ENCODE results near the gene WDR7.

The WDR7 gene

GRCh38 chr18:57080479-57080878 is 429.3 kb downstream of the WDR7 start:
- Histone ChIP-seq H3K4me3 (no peak overlapping the region), H3K27ac (no peak overlapping the region), H3K4me1 (peaks cover 27 to 40% (median 34%) of the 10 kb centered on the region in 10 experiments), H3K36me3 (no peaks in the 10 kb centered on the region), H3K9ac (no peak overlapping the region), H3K9me3 (replicated peaks in 1 of 11) (peaks cover 13 to 32% (median 19%) of the 10 kb centered on the region in 11 experiments), H4K20me1 (peaks cover 0 to 45% (median 34%) of the 10 kb centered on the region in 11 experiments; a peak in 15 of 22 replicates), H3K27me3 (peaks cover 82 to 99% (median 95%) of the 10 kb centered on the region in 11 experiments), H3K4me2 (no peak overlapping the region)
- no peak for TF ChIP-seq Cebpa-rat (IDR thresholded peaks at IDR 0.05)

DNA sequence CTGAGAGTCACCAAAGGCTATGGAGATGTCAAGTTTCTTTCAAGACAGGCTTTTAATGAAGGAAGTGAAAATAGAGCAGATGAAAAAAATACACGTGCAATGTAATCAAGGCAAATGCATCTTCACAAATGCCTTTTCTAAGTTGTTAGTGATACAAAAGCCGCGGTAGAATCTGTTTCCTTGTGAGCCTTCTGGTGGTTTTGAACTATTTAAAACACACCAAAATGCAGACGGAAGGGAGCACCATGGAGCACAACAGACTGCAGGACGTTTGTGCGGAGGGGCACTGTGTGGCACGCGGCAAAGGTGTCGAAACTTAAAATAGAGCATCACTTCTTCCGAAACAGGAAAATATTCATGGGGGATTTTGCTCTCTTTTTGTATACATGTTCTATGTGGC is 430.7 kb downstream of the WDR7 start:
- Histone ChIP-seq H3K27me3 (peaks cover 78 to 99% (median 95%) of the 10 kb centered on the region in 11 experiments), H3K4me1 (peaks cover 29 to 40% (median 31%) of the 10 kb centered on the region in 10 experiments), H3K36me3 (no peaks in the 10 kb centered on the region), H3K27ac (no peak overlapping the region), H3K4me3 (no peak overlapping the region), H4K20me1 (peaks cover 0 to 32% (median 22%) of the 10 kb centered on the region in 11 experiments; a peak in 15 of 22 replicates), H3K9ac (no peak overlapping the region), H3K4me2 (no peak overlapping the region), H3K9me3 (replicated peaks in 1 of 11) (peaks cover 13 to 32% (median 19%) of the 10 kb centered on the region in 11 experiments)
- no peak for TF ChIP-seq Cebpa-rat (IDR thresholded peaks at IDR 0.05)

DNA sequence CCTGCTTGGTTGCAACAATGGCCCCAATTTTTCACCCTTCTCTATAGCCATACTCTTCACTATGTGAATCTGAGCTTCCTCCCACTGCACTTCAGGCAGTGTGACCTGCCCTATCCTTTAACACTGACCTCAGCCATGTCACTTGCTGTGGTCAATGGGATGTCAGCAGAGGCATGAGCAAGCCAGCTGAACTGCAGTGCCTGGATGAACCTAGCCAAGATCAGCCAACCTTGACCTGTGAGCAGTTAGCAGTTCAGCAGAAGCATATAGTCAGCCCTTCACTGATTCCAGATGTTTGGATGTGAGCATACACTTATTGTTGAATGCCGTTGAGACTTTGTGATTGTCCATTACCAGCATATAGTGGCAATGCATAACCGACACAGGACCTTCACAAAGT is 432.3 kb downstream of the WDR7 start:
- Histone ChIP-seq H3K4me2 (no peak overlapping the region; a peak in 1 of 22 replicates), H3K27ac (no peak overlapping the region), H3K4me3 (no peak overlapping the region), H3K27me3 (peaks cover 77 to 97% (median 95%) of the 10 kb centered on the region in 11 experiments), H3K9me3 (replicated peaks in 1 of 11) (peaks cover 13 to 32% (median 19%) of the 10 kb centered on the region in 11 experiments), H3K9ac (no peak overlapping the region), H3K4me1 (peaks cover 18 to 34% (median 20%) of the 10 kb centered on the region in 10 experiments), H3K36me3 (no peaks in the 10 kb centered on the region), H4K20me1 (peaks cover 0 to 16% (median 6%) of the 10 kb centered on the region in 11 experiments; a peak in 11 of 22 replicates)
- TF ChIP-seq Cebpa-rat (IDR thresholded peaks at IDR 0.05), result no peak

GRCh38 chr18:57084331-57085271 is 433.4 kb downstream of the WDR7 start:
- no peak overlapping the region for H3K4me3 ChIP-seq
- H3K27ac ChIP-seq, result peak overlapping the region in 4 of 11 experiments; percentile 10 to 52 (median 34); a peak in 5 of 22 replicates

DNA sequence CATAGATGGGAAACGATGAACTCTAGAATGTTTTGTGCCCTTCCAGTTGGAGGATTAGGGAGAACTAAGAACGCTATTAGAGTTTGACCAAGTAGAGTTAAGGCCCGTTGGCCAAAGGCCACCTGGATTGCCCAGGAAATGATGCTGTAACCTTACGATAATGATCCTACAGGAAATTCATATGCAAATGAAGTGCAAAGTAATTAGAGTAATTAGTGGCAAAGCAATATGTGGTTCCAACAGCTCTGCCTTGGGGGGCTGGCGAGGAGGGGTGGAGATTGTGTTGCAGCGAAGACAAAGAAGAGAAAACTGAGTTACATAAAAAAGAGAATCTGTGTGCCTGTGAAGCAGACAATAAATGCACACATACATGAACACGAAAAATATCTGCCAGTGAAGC is 434.2 kb downstream of the WDR7 start:
- H3K36me3 ChIP-seq, result no peaks in the 10 kb centered on the region
- peak overlapping the region in 3 of 11 experiments; percentile 10 to 52 (median 13); a peak in 3 of 22 replicates for H3K27ac ChIP-seq
- peaks cover 63 to 82% (median 76%) of the 10 kb centered on the region in 11 experiments for H3K27me3 ChIP-seq
- H4K20me1 ChIP-seq, result peaks cover 0 to 5% (median 0%) of the 10 kb centered on the region in 11 experiments; a peak in 3 of 22 replicates
- H3K4me3 ChIP-seq, result no peak overlapping the region
- H3K9me3 ChIP-seq (replicated peaks in 1 of 11), result peaks cover 13 to 26% (median 17%) of the 10 kb centered on the region in 11 experiments
- peak overlapping the region; percentile 49 to 85 (median 76) for H3K4me2 ChIP-seq
- no peak for TF ChIP-seq Cebpa-rat (IDR thresholded peaks at IDR 0.05)
- no peak overlapping the region for H3K9ac ChIP-seq
- peaks cover 32 to 51% (median 37%) of the 10 kb centered on the region in 10 experiments for H3K4me1 ChIP-seq

More at GRCh38 chr18:57084331-57085271, 433.4 kb downstream of the WDR7 start:
- Histone ChIP-seq H3K4me2 (peak overlapping the region; percentile 49 to 85 (median 76)), H4K20me1 (peaks cover 0 to 8% (median 0%) of the 10 kb centered on the region in 11 experiments; a peak in 6 of 22 replicates), H3K4me1 (peaks cover 24 to 43% (median 29%) of the 10 kb centered on the region in 10 experiments), H3K36me3 (no peaks in the 10 kb centered on the region), H3K9me3 (replicated peaks in 1 of 11) (peaks cover 13 to 32% (median 19%) of the 10 kb centered on the region in 11 experiments), H3K27me3 (peaks cover 71 to 89% (median 84%) of the 10 kb centered on the region in 11 experiments), H3K9ac (no peak overlapping the region; a peak in 1 of 22 replicates)
- no peak for TF ChIP-seq Cebpa-rat (IDR thresholded peaks at IDR 0.05)

- H3K9ac ChIP-seq, result no peak overlapping the region
- H3K27ac ChIP-seq, result no peak overlapping the region
- H3K4me1 ChIP-seq, result peaks cover 32 to 56% (median 42%) of the 10 kb centered on the region in 10 experiments
- no peak overlapping the region for H3K4me3 ChIP-seq
- no peaks in the 10 kb centered on the region for H3K36me3 ChIP-seq
- peaks cover 12 to 19% (median 16%) of the 10 kb centered on the region in 11 experiments for H3K9me3 ChIP-seq (replicated peaks in 1 of 11)
- no peak overlapping the region for H3K4me2 ChIP-seq
- TF ChIP-seq Cebpa-rat (IDR thresholded peaks at IDR 0.05), result no peak
- H4K20me1 ChIP-seq, result peaks cover 0 to 5% (median 0%) of the 10 kb centered on the region in 11 experiments; a peak in 2 of 22 replicates
- H3K27me3 ChIP-seq, result peaks cover 55 to 74% (median 68%) of the 10 kb centered on the region in 11 experiments
These were observed 435.0 kb downstream of the WDR7 start for GRCh38 chr18:57086163-57086562.

Data from BLaER1 treated with 17β-estradiol and CSF1 and Interleukin-3, amounts not matched to agents 10 nM and 100 nM (cell line).